HL-60 (cell line): ENCODE data around the gene ZNF382.

Experiments used
- DNase-seq, 2 experiments: peaks; one replicate each; pipeline ENCODE4 v3.0.0-alpha.2; 2010 to 2020; ENCODE audit warnings: low read depth in 1 of 2, low spot score in 1 of 2
- H3K27ac ChIP-seq: fragments of 250-450 bp; sonication (Bioruptor Pico); replicated peaks from 2 replicates; pipeline ENCODE4 v1.5.1; 2020; ENCODE audit warnings: mild to moderate bottlenecking, moderate library complexity
- H3K27me3 ChIP-seq: fragments of 250-450 bp; sonication (Bioruptor Pico); 2 replicates; pipeline ENCODE4 v1.5.1; 2021; ENCODE audit warnings: mild to moderate bottlenecking, moderate library complexity; ENCODE audit not compliant: insufficient read depth, poor library complexity, severe bottlenecking
- H3K4me3 ChIP-seq: replicated peaks from 2 replicates; pipeline ENCODE4 v1.5.1; 2011; ENCODE audit warnings: mild to moderate bottlenecking, control low read depth, low read length; ENCODE audit not compliant: insufficient read depth
- GABPA ChIP-seq: IDR thresholded peaks from 2 replicates; pipeline ENCODE4 v1.6.1; 2012; ENCODE audit warnings: low read depth
- POLR2AphosphoS5 ChIP-seq: IDR thresholded peaks from 2 replicates; pipeline ENCODE4 v1.6.1; 2012; ENCODE audit warnings: low read depth
- SPI1 ChIP-seq: IDR thresholded peaks from 2 replicates; pipeline ENCODE4 v1.6.1; 2012; ENCODE audit warnings: low read depth, mild to moderate bottlenecking, borderline replicate concordance
- long read RNA-seq: library from polyadenylated mRNA; unstranded; transcript quantifications from one replicate; pipeline ENCODE4 v2.0.0, GENCODE V29; 2020
- TF ChIP-seq, protein P1 (sequence below): IDR thresholded peaks from 2 replicates; pipeline ENCODE4 v1.6.1; 2012; ENCODE audit warnings: low read depth; ENCODE audit not compliant: insufficient replicate concordance
- TF ChIP-seq, protein P2 (sequence below): IDR thresholded peaks from one replicate; pipeline ENCODE4 v1.5.1; 2011; ENCODE audit warnings: low read length, control low read depth, inconsistent platforms; ENCODE audit not compliant: insufficient read depth

ZNF382 gene
- long read RNA-seq, full-length matches to known transcripts: 5 of 26 reads
- long read RNA-seq, partial matches to known transcripts: 1 of 26 reads
- long read RNA-seq, other reads (novel, unspliced or antisense): 20 of 26 reads

DNA sequence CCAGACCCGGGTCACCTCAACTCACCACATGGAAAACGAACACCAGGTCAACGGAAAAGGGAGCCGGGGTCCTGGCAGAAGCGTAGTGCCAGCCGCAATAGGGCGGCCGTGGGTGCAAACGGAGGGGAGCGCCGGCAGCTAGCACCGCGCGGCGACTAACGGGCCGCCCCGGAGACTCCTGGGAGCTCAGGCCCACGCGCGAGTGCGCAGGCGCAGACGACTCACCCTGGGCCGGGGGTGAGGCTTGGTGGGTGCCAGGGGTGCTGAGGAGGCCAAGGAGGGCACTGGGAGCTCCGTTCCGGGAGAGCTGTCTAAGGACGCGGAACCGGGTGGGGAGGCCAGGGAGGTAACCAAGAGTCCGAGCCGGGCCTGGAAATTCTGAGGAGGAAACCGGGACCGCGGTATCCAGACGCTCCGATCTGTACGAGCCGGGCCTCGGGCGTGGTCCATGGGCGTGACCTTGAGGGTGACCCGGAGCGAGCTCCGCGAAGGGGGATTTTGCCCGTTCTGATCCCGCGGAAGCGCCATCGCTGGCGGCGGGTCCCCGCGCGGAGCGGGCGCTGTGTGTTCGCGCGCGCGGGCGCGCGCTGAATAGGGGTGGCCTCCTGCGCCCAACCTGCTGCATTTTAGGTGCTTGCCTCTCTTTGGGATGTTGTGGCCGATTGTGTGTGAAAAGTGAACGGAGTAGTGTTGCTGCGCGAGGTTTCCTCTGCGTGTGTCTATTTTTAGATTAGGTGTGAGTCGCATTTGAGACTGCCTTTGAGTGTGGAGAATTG is at the start of gene ZNF382:
ZNF382 (plus strand) TSS at position 213 of the 776 bp plus-strand sequence. CDS start 4,602 bp downstream, outside the sequence.
- peak; percentile 80 to 84 for DNase-seq
- peak within 1 kb of the TSS; percentile 76 for H3K4me3 ChIP-seq
- no peaks in the 10 kb centered on the region for H3K27me3 ChIP-seq
- TF ChIP-seq, protein P1, sequence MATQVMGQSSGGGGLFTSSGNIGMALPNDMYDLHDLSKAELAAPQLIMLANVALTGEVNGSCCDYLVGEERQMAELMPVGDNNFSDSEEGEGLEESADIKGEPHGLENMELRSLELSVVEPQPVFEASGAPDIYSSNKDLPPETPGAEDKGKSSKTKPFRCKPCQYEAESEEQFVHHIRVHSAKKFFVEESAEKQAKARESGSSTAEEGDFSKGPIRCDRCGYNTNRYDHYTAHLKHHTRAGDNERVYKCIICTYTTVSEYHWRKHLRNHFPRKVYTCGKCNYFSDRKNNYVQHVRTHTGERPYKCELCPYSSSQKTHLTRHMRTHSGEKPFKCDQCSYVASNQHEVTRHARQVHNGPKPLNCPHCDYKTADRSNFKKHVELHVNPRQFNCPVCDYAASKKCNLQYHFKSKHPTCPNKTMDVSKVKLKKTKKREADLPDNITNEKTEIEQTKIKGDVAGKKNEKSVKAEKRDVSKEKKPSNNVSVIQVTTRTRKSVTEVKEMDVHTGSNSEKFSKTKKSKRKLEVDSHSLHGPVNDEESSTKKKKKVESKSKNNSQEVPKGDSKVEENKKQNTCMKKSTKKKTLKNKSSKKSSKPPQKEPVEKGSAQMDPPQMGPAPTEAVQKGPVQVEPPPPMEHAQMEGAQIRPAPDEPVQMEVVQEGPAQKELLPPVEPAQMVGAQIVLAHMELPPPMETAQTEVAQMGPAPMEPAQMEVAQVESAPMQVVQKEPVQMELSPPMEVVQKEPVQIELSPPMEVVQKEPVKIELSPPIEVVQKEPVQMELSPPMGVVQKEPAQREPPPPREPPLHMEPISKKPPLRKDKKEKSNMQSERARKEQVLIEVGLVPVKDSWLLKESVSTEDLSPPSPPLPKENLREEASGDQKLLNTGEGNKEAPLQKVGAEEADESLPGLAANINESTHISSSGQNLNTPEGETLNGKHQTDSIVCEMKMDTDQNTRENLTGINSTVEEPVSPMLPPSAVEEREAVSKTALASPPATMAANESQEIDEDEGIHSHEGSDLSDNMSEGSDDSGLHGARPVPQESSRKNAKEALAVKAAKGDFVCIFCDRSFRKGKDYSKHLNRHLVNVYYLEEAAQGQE: no peak
- peak; percentile 70 for TF ChIP-seq POLR2AphosphoS5
- peak within 1 kb of the TSS; percentile 90 for H3K27ac ChIP-seq

DNA sequence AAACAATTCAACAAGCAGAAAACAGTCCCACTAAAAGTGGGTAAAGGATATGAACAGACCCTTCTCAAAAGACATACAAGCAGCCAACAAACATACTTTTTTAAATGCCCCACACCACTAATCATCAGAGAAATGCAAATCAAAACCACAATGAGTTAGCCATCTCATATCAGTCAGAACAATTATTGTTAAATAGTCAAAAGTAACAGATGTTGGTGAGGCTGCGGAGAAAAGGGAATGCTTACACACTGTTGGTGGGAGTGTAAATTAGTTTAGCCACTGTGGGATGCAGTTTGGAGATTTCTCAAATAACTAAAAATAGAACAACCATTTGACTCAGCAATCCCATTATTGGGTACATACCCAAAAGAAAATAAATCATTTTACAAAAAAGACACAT is 40.7 kb upstream of the ZNF382 start:
- no peak for DNase-seq
- H3K27me3 ChIP-seq: no peaks in the 10 kb centered on the region
- no peak overlapping the region for H3K4me3 ChIP-seq
- no peak overlapping the region for H3K27ac ChIP-seq
- TF ChIP-seq POLR2AphosphoS5 (no peak), GABPA (no peak)
- TF ChIP-seq, protein P1: no peak

DNA sequence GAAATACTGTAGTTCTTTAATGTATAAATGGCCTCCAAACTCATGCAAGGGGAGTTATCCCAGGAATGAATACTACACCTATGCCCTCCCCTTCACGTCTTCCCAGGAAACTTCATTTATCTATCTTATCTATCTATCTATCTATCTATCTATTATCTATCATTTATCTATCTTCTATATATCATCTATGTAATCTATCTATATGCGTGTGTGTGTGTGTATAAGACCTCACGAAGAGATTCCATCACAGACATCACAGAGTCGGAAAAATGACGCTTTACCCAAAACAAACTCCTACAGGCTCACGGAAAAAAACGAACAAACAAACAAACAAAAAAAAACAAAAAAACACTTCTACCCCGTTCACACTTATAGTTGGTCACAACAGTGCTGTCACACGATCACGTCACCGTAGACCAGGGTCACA is 32.5 kb upstream of the ZNF382 start:
- no peaks in the 10 kb centered on the region for H3K27me3 ChIP-seq
- TF ChIP-seq GABPA (no peak), SPI1 (no peak), POLR2AphosphoS5 (no peak)
- TF ChIP-seq, protein P1: no peak
- TF ChIP-seq, protein P2, sequence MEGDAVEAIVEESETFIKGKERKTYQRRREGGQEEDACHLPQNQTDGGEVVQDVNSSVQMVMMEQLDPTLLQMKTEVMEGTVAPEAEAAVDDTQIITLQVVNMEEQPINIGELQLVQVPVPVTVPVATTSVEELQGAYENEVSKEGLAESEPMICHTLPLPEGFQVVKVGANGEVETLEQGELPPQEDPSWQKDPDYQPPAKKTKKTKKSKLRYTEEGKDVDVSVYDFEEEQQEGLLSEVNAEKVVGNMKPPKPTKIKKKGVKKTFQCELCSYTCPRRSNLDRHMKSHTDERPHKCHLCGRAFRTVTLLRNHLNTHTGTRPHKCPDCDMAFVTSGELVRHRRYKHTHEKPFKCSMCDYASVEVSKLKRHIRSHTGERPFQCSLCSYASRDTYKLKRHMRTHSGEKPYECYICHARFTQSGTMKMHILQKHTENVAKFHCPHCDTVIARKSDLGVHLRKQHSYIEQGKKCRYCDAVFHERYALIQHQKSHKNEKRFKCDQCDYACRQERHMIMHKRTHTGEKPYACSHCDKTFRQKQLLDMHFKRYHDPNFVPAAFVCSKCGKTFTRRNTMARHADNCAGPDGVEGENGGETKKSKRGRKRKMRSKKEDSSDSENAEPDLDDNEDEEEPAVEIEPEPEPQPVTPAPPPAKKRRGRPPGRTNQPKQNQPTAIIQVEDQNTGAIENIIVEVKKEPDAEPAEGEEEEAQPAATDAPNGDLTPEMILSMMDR: no peak
- H3K27ac ChIP-seq: peak overlapping the region; percentile 94
- peak overlapping the region; percentile 79 for H3K4me3 ChIP-seq
- DNase-seq: no peak
